NCI-H2196 treated with DMSO at 0.1 percent for 48 hours (cell line): ENCODE measurements around the gene SLC16A7.

Experiments used
- DNase-seq: peaks from one replicate; lab custom pipeline; 2025; ENCODE audit not compliant: unreplicated experiment; lab: John Stamatoyannopoulos, UW

The SLC16A7 gene

DNA sequence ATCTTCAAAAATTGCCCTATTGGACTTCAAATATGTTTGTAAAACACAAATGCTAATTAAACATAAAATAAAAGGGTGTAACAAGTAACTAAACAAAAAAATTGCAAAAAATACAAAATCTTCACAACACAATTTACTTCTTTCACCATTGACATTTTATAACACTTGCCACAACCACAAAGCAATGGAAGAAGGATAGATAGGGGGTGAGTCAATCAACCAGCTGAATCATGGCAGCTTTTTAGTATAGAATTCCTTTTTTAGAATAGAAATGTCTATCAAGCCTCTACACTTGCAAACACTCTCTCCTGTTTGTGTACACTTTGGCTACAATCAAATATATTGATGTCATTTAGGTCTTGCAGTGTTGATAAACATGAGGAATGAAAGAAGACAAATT is 232.7 kb downstream of the SLC16A7 start:
- no peak for DNase-seq

DNA sequence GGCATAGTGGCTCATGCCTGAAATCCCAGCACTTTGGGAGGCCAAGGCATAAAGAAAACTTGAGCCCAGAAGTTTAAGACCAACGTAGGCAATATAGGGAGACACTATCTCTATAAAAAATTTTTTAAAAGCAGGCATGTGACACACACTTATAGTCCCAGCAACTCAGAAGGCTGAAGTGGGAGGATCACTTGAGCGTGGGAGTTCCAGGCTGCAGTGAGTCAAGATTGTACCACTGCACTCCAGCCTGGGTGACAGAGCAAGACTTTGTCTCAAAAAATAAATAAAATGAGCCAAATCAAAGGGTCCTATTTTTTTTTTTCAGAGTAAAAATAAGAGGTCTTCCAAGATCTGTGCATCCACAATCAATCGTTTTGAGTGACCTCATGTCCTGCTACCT is 237.6 kb downstream of the SLC16A7 start:
- no peak for DNase-seq

DNA sequence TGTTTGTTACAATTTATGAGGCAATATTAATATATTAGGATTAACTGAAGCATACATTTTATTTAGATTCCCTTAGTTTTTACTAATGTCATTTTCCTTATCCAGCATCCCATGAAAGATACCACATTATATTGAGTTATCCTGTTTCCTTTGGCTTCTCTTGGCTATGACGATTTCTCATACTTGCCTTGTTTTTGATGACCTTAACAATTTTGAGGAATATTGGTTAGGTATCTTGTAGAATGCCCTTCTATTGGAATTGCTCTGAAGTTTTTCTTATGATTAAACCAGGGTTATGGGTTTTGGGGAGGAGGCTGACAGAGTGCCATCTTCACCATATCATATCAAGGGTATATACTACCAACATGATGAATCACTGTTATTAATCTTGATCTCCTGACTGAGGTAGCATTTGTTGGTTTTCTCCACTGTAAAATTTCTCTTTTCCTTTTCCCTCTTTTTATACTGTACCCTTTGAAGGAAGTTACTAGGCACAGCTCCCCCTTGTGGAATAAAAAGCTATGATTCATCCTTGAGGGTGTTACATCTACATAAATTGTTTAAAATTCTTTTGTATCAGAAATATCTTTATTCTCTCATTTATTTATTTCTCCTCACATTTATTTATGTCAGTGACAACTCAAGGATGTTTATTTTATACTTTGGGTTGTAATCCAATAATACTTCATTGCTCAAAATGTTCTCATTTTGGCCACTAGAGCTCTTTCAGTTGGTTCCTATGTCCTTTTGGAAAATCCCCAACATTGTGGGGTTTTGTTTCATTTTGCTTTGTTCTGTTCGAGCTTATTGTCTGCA is 239.0 kb downstream of the SLC16A7 start:
- no peak for DNase-seq
